DND-41 (cell line): ENCODE results near the gene PABPC1L.
A peak's percentile ranks its signal among the peaks of the same experiment; 100 is the strongest.

Experiments
- ATAC-seq: fragments of 200-7000 bp; cut with Tn5 transposase; 3 replicates; pipeline ENCODE4 v1.9.1; 2021; ENCODE audit warnings: low read depth; ENCODE audit not compliant: insufficient read depth
- DNase-seq: peaks from one replicate; pipeline ENCODE4 v3.0.0-alpha.2; 2020
- H2AFZ ChIP-seq: 2 replicates; pipeline ENCODE4 v1.6.0; 2012; ENCODE audit warnings: low read depth, low read length
- H3K27ac ChIP-seq: 2 replicates; pipeline ENCODE4 v1.5.1; 2012; ENCODE audit warnings: low read length, inconsistent platforms
- H3K27me3 ChIP-seq: fragments of 200-600 bp; sonication (generic); 2 replicates; pipeline ENCODE4 v1.6.0; 2012; ENCODE audit warnings: low read length, mild to moderate bottlenecking, inconsistent platforms; ENCODE audit not compliant: insufficient read depth, poor library complexity
- H3K36me3 ChIP-seq: 2 replicates; pipeline ENCODE4 v1.5.1; 2012; ENCODE audit warnings: low read length, inconsistent platforms; ENCODE audit not compliant: insufficient read depth
- H3K4me1 ChIP-seq: 2 replicates; pipeline ENCODE4 v1.5.1; 2012; ENCODE audit warnings: mild to moderate bottlenecking, low read length; ENCODE audit not compliant: insufficient read depth
- H3K4me2 ChIP-seq: 2 replicates; pipeline ENCODE4 v1.6.0; 2012; ENCODE audit warnings: mild to moderate bottlenecking, moderate library complexity, low read length, inconsistent platforms; ENCODE audit not compliant: insufficient read depth
- H3K4me3 ChIP-seq, 2 experiments: fragments of 200-600 bp in 1 of 2; shearing (Covaris generic) in 1 of 2; 2 replicates each; pipeline ENCODE4 v1.5.1; 2012 to 2016; ENCODE audit warnings: inconsistent platforms in 2 of 2, low read length in 2 of 2, mild to moderate bottlenecking in 2 of 2, low read depth in 1 of 2, moderate library complexity in 1 of 2
- H3K79me2 ChIP-seq: 2 replicates; pipeline ENCODE4 v1.6.0; 2012; ENCODE audit warnings: low read length, inconsistent platforms; ENCODE audit not compliant: insufficient read depth
- H3K9ac ChIP-seq: 2 replicates; pipeline ENCODE4 v1.6.0; 2012; ENCODE audit warnings: low read depth, mild to moderate bottlenecking, inconsistent platforms, low read length, moderate library complexity
- H3K9me3 ChIP-seq: 2 replicates; pipeline ENCODE4 v1.5.1; 2012; ENCODE audit warnings: low read length, moderate library complexity, mild to moderate bottlenecking, inconsistent platforms; ENCODE audit not compliant: insufficient read depth, severe bottlenecking
- H4K20me1 ChIP-seq: 2 replicates; pipeline ENCODE4 v1.6.0; 2012; ENCODE audit warnings: low read length; ENCODE audit not compliant: insufficient read depth
- CTCF ChIP-seq: IDR thresholded peaks from 2 replicates; pipeline ENCODE4 v1.5.1; 2012; ENCODE audit warnings: borderline replicate concordance, low read length, moderate library complexity, mild to moderate bottlenecking; ENCODE audit not compliant: poor library complexity, severe bottlenecking; ENCODE audit errors: extremely low read depth
- EZH2 ChIP-seq: IDR thresholded peaks from 3 replicates; pipeline ENCODE4 v1.6.1; 2012; ENCODE audit warnings: borderline replicate concordance, low read depth, mild to moderate bottlenecking, moderate library complexity, low read length, inconsistent platforms; ENCODE audit not compliant: severe bottlenecking

Gene PABPC1L

GRCh38 chr20:44936510-44936909 lies 26.6 kb downstream of the PABPC1L start:
- H3K79me2 ChIP-seq = no peaks in the 10 kb centered on the region
- H3K9ac ChIP-seq = no peak overlapping the region
- H2AFZ ChIP-seq = no peak overlapping the region
- H3K27me3 ChIP-seq = no peaks in the 10 kb centered on the region
- H3K4me1 ChIP-seq = no peaks in the 10 kb centered on the region
- no peak overlapping the region for H3K27ac ChIP-seq
- no peak overlapping the region for H3K4me3 ChIP-seq
- H3K4me2 ChIP-seq = no peak overlapping the region
- no peaks in the 10 kb centered on the region for H3K9me3 ChIP-seq
- H3K36me3 ChIP-seq = peaks cover 79% of the 10 kb centered on the region
- TF ChIP-seq CTCF (no peak), EZH2 (no peak)
- no peak for ATAC-seq
- peaks cover 15% of the 10 kb centered on the region for H4K20me1 ChIP-seq
- no peak for DNase-seq

DNA sequence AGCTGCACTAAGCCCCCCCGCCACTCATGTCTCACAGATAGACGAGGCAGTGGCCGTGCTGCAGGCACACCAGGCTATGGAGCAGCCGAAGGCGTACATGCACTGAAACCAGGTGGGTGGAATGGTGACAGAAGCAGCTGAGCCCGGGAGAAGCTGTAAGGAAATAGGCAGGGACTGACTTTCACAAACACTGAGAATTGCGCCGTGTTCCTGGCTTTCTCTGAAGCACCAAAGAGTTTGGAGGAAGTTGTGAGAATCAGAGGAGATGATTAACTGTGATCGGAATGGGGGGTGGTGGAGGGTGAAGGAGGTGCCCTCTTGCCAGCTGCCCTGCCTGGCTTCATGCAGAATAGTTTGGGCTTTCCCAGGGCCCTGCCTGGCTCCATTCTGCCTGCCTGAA lies 28.8 kb downstream of the PABPC1L start:
- H3K79me2 ChIP-seq = no peaks in the 10 kb centered on the region
- no peak overlapping the region for H3K4me3 ChIP-seq
- H4K20me1 ChIP-seq = peaks cover 28% of the 10 kb centered on the region
- H3K36me3 ChIP-seq = peaks cover 83% of the 10 kb centered on the region
- DNase-seq (no peak), ATAC-seq (no peak)
- no peaks in the 10 kb centered on the region for H3K4me1 ChIP-seq
- H2AFZ ChIP-seq = no peak overlapping the region
- TF ChIP-seq EZH2 (no peak), CTCF (no peak)
- no peaks in the 10 kb centered on the region for H3K27me3 ChIP-seq
- H3K9me3 ChIP-seq = no peaks in the 10 kb centered on the region
- no peak overlapping the region for H3K9ac ChIP-seq
- H3K27ac ChIP-seq = no peak overlapping the region
- H3K4me2 ChIP-seq = no peak overlapping the region

GRCh38 chr20:44941120-44941691 lies 31.3 kb downstream of the PABPC1L start:
- peak; percentile 8; the same call in 1 of the 3 replicates for ATAC-seq
- no peak overlapping the region for H2AFZ ChIP-seq
- no peaks in the 10 kb centered on the region for H3K79me2 ChIP-seq
- H3K4me1 ChIP-seq = no peaks in the 10 kb centered on the region
- no peak for DNase-seq
- H3K27ac ChIP-seq = no peak overlapping the region
- H3K4me2 ChIP-seq = no peak overlapping the region
- no peak overlapping the region for H3K9ac ChIP-seq
- H3K4me3 ChIP-seq = no peak overlapping the region
- no peaks in the 10 kb centered on the region for H3K9me3 ChIP-seq
- peaks cover 93% of the 10 kb centered on the region for H3K36me3 ChIP-seq
- no peaks in the 10 kb centered on the region for H3K27me3 ChIP-seq
- H4K20me1 ChIP-seq = peaks cover 28% of the 10 kb centered on the region
- no peak for TF ChIP-seq EZH2
- no peak for TF ChIP-seq CTCF
